Parathyroid adenoma (tissue), 2 donors: ENCODE data around the gene PIP5K1C.

ENCODE experiments used
- H2AFZ ChIP-seq: fragments of 300-600 bp; sonication (generic); one replicate; pipeline ENCODE4 v1.7.0; 2017; ENCODE audit warnings: antibody characterized with exemption, mild to moderate bottlenecking
- H3K27ac ChIP-seq: fragments of 300-600 bp; sonication (generic); one replicate; pipeline ENCODE4 v1.7.0; 2017
- H3K27me3 ChIP-seq: fragments of 300-600 bp; sonication (generic); one replicate; pipeline ENCODE4 v1.7.0; 2017; ENCODE audit warnings: low read length; ENCODE audit not compliant: control insufficient read depth, insufficient read depth
- H3K36me3 ChIP-seq: fragments of 300-600 bp; sonication (generic); one replicate; pipeline ENCODE4 v1.7.0; 2017; ENCODE audit warnings: low read length; ENCODE audit not compliant: control insufficient read depth, insufficient read depth
- H3K4me1 ChIP-seq: fragments of 300-600 bp; sonication (generic); one replicate; pipeline ENCODE4 v1.7.0; 2017; ENCODE audit warnings: control low read depth
- H3K4me2 ChIP-seq: fragments of 300-600 bp; sonication (generic); one replicate; pipeline ENCODE4 v1.7.0; 2017; ENCODE audit warnings: low read length
- H3K4me3 ChIP-seq: fragments of 300-600 bp; sonication (generic); one replicate; pipeline ENCODE4 v1.7.0; 2017; ENCODE audit warnings: low read depth, low read length
- H3K79me2 ChIP-seq: fragments of 300-600 bp; sonication (generic); one replicate; pipeline ENCODE4 v1.7.0; 2017; ENCODE audit warnings: control low read depth
- H3K9ac ChIP-seq: fragments of 300-600 bp; sonication (generic); one replicate; pipeline ENCODE4 v1.7.0; 2017; ENCODE audit warnings: mild to moderate bottlenecking
- H3K9me3 ChIP-seq: fragments of 300-600 bp; sonication (generic); one replicate; pipeline ENCODE4 v1.7.0; 2017; ENCODE audit warnings: low read length; ENCODE audit not compliant: control insufficient read depth
- TF ChIP-seq, protein P1 (sequence below): fragments of 300-600 bp; sonication (generic); IDR thresholded peaks from one replicate; pipeline ENCODE4 v1.7.0; 2017; ENCODE audit warnings: antibody characterized with exemption, mild to moderate bottlenecking
- donor health status: primary hyperparathyroidism.

PIP5K1C gene

DNA sequence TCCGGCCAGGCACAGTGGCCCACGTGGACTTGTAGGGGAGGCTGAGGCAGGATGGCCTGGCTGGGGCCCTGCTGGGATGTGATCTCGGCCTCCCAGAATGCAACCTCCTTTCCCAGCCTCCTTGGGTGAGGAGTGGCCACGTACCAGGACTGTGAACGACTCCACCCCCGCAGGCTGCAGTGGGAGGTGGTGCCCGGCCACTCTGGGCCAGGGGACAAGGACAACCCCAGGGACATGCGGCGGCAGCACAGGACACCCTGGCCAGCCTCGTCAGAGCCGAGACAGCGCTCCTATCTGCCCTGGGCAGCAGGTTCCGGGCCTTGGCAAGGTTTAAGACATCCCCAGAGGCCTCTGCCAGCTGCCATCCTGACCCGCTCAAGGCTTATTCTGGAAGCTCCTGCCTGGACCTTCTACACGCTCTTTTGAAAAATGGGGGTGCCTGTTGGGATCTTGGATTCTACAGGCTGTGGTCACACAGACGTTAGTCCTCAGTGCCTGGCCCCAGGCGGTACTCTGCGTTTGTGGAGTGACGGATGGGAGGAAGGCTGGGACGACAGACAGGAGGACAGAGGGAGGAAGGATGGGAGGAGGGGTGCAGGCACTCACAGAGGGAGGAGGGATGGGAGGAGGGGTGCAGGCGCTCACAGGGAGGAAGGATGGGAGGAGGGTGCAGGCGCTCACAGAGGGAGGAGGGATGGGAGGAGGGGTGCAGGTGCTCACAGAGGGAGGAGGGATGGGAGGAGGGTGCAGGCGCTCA, 53.8 kb downstream of the PIP5K1C start:
- Histone ChIP-seq H3K36me3 (no peaks in the 10 kb centered on the region), H3K27ac (no peak overlapping the region), H3K9ac (no peak overlapping the region)

DNA sequence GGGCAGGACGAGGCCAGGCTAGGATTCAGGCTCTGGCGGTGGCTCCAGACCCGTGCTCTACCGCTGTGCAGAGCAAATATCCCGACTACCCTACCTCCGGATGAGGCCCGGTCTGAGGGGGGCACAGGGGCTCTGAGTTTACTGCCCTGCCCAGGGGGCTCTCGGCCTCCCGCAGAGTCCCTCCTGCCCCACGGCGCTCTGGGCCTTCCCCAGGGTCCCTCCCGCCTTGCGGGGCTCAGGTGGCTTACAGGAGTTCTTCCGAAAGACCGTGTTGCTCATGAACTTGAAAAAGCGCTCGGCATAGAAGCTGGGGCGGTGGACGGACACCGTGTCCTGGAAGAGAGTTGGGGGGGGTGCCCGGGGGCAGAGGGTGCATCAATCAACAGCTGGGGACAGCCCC, 54.5 kb downstream of the PIP5K1C start:
- Histone ChIP-seq H3K79me2 (no peaks in the 10 kb centered on the region), H3K4me2 (no peak overlapping the region), H3K4me3 (no peak overlapping the region), H2AFZ (no peak overlapping the region), H3K4me1 (no peaks in the 10 kb centered on the region), H3K9me3 (no peaks in the 10 kb centered on the region), H3K36me3 (no peaks in the 10 kb centered on the region), H3K9ac (no peak overlapping the region), H3K27ac (no peak overlapping the region), H3K27me3 (no peaks in the 10 kb centered on the region)
- TF ChIP-seq, protein P1, sequence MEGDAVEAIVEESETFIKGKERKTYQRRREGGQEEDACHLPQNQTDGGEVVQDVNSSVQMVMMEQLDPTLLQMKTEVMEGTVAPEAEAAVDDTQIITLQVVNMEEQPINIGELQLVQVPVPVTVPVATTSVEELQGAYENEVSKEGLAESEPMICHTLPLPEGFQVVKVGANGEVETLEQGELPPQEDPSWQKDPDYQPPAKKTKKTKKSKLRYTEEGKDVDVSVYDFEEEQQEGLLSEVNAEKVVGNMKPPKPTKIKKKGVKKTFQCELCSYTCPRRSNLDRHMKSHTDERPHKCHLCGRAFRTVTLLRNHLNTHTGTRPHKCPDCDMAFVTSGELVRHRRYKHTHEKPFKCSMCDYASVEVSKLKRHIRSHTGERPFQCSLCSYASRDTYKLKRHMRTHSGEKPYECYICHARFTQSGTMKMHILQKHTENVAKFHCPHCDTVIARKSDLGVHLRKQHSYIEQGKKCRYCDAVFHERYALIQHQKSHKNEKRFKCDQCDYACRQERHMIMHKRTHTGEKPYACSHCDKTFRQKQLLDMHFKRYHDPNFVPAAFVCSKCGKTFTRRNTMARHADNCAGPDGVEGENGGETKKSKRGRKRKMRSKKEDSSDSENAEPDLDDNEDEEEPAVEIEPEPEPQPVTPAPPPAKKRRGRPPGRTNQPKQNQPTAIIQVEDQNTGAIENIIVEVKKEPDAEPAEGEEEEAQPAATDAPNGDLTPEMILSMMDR, result no peak

More for the DNA sequence above, 53.8 kb downstream of the PIP5K1C start:
- Histone ChIP-seq H3K79me2 (peaks cover 2% of the 10 kb centered on the region), H3K9me3 (no peaks in the 10 kb centered on the region), H3K4me2 (no peak overlapping the region), H2AFZ (no peak overlapping the region), H3K4me1 (no peaks in the 10 kb centered on the region), H3K27me3 (no peaks in the 10 kb centered on the region), H3K4me3 (no peak overlapping the region)
- TF ChIP-seq, protein P1, result no peak

DNA sequence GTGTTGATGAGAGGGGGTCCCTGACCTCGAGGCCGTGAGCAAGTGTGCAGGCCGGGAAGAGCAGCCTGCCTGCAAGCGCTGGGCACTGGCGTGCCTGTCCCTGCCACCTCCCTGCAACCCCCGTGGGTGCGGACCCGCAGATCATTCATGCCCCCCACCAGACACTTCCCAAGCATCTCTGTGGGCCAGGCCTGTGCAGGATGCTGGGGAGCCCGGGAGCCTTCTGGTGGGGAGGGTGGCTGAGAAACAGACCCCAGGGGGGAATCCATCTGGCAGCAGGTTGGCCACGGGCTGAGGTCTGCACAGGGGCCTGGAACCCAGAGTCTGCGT, 55.2 kb downstream of the PIP5K1C start:
- Histone ChIP-seq H3K79me2 (no peaks in the 10 kb centered on the region), H3K27me3 (no peaks in the 10 kb centered on the region), H3K4me2 (no peak overlapping the region), H3K4me1 (no peaks in the 10 kb centered on the region), H3K36me3 (no peaks in the 10 kb centered on the region), H3K9ac (no peak overlapping the region), H3K27ac (no peak overlapping the region), H3K4me3 (no peak overlapping the region), H3K9me3 (no peaks in the 10 kb centered on the region), H2AFZ (no peak overlapping the region)
- TF ChIP-seq, protein P1, result no peak

DNA sequence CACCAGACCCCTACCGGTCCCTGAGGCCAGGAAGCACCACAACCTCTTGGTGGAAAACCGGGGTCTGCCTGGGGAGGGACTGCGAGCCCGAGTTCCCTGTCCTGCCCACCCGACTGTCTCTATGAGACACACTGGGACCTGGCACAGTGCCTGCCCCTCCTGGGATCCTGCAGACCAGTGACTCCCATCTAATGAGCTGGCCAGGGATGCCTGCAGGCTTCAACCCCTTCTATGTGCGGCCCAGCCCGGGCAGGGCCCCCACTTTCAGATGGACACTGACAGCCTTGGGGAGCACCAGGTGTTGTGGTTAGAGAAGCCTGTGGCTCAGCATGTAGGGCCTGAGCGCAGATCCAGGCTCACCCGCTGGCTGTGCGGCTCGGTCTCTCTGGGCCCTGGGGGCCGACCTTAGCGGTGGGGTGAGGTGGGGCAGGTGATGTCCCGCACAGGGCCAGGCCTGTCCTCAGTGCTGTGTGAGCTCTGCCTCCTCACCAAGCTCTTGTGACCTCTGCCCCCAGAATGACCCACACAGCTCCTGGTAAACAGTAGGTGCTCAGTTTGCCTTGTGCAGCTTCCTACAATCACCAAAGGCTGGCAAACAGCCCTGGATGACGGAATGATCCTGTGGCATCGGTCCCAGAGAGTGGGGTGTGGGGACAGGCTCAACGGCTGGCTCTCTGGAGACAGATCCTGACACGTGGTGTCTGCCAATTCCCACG, 55.8 kb downstream of the PIP5K1C start:
- no peaks in the 10 kb centered on the region for H3K36me3 ChIP-seq
- no peak overlapping the region for H2AFZ ChIP-seq
- no peak overlapping the region for H3K9ac ChIP-seq
- no peak overlapping the region for H3K4me2 ChIP-seq
- no peaks in the 10 kb centered on the region for H3K79me2 ChIP-seq
- no peaks in the 10 kb centered on the region for H3K27me3 ChIP-seq
- no peak overlapping the region for H3K4me3 ChIP-seq
- H3K27ac ChIP-seq, result no peak overlapping the region
- TF ChIP-seq, protein P1, result no peak
- H3K9me3 ChIP-seq, result no peaks in the 10 kb centered on the region
- H3K4me1 ChIP-seq, result no peaks in the 10 kb centered on the region
